ENCODE data around the gene ARL17B.
"Not testable (repeated sequence)": the region's sequence is repeated elsewhere in the genome, so short reads cannot be mapped to it uniquely, and the experiment has no call there.

ARL17B gene

GRCh38 chr17:46291618-46292017, 69.9 kb downstream of the ARL17B start:
- H3K27ac ChIP-seq; DNase-seq (ENCODE audit: low read depth, low spot score): not testable (repeated sequence)

- H3K27ac ChIP-seq = not testable (repeated sequence)
Measured at GRCh38 chr17:46290906-46291546, 70.5 kb downstream of the ARL17B start.

GRCh38 chr17:46287587-46287986, 74.0 kb downstream of the ARL17B start:
- DNase-seq (ENCODE audit: low read depth, low spot score); H3K27ac ChIP-seq: not testable (repeated sequence)

More at GRCh38 chr17:46290906-46291546, 70.5 kb downstream of the ARL17B start:
- not testable (repeated sequence) for DNase-seq (ENCODE audit: low read depth, low spot score)

- DNase-seq (ENCODE audit: low read depth, low spot score); H3K27ac ChIP-seq: not testable (repeated sequence)
Measured at GRCh38 chr17:46286764-46287221, 74.8 kb downstream of the ARL17B start.

- not testable (repeated sequence) for DNase-seq (ENCODE audit: low read depth, low spot score); H3K27ac ChIP-seq
Measured at GRCh38 chr17:46285500-46285899, 76.1 kb downstream of the ARL17B start.

- not testable (repeated sequence) for DNase-seq (ENCODE audit: low read depth, low spot score)
- peak overlapping the region; percentile 31 for H3K27ac ChIP-seq
Measured at GRCh38 chr17:46284467-46284866, 77.1 kb downstream of the ARL17B start.

- H3K27ac ChIP-seq; DNase-seq (ENCODE audit: low read depth, low spot score): not testable (repeated sequence)
Measured at GRCh38 chr17:46282635-46283034, 78.9 kb downstream of the ARL17B start.

- not testable (repeated sequence) for H3K27ac ChIP-seq; DNase-seq (ENCODE audit: low read depth, low spot score)
Measured at GRCh38 chr17:46281336-46281735, 80.2 kb downstream of the ARL17B start.

GRCh38 chr17:46276728-46277479, 84.7 kb downstream of the ARL17B start:
- not testable (repeated sequence) for DNase-seq (ENCODE audit: low read depth, low spot score); H3K27ac ChIP-seq

- H3K27ac ChIP-seq = no peak overlapping the region
- no peak for DNase-seq (ENCODE audit: low read depth, low spot score)
Measured at GRCh38 chr17:46274238-46274637, 87.3 kb downstream of the ARL17B start.

GRCh38 chr17:46273541-46274236, 87.9 kb downstream of the ARL17B start:
- H3K27ac ChIP-seq = no peak overlapping the region
- no peak for DNase-seq (ENCODE audit: low read depth, low spot score)

GRCh38 chr17:46270032-46270431, 91.5 kb downstream of the ARL17B start:
- no peak overlapping the region for H3K27ac ChIP-seq
- DNase-seq (ENCODE audit: low read depth, low spot score) = no peak

- DNase-seq (ENCODE audit: low read depth, low spot score) = peak; percentile 51
- peak overlapping the region; percentile 57 for H3K27ac ChIP-seq
Measured at GRCh38 chr17:46266656-46267544, 94.7 kb downstream of the ARL17B start.

- DNase-seq (ENCODE audit: low read depth, low spot score) = not testable (repeated sequence)
- peak overlapping the region; percentile 57 for H3K27ac ChIP-seq
Measured at GRCh38 chr17:46266063-46266655, 95.4 kb downstream of the ARL17B start.

- DNase-seq (ENCODE audit: low read depth, low spot score) = peak; percentile 92
- H3K27ac ChIP-seq = peak overlapping the region; percentile 78
Measured at GRCh38 chr17:46264456-46265198, 96.9 kb downstream of the ARL17B start.

GRCh38 chr17:46262271-46262670, 99.3 kb downstream of the ARL17B start:
- no peak for DNase-seq (ENCODE audit: low read depth, low spot score)
- H3K27ac ChIP-seq = no peak overlapping the region

GRCh38 chr17:46259845-46260661, 101.5 kb downstream of the ARL17B start:
- DNase-seq (ENCODE audit: low read depth, low spot score); H3K27ac ChIP-seq: not testable (repeated sequence)

GRCh38 chr17:46256369-46256768, 105.2 kb downstream of the ARL17B start:
- not testable (repeated sequence) for H3K27ac ChIP-seq; DNase-seq (ENCODE audit: low read depth, low spot score)
